ENCODE measurements around the gene CPSF7.
"Not testable (repeated sequence)": the region's sequence is repeated elsewhere in the genome, so short reads cannot be mapped to it uniquely, and the experiment has no call there.

Gene CPSF7

GRCh38 chr11:61437496-61437895, 7.7 kb upstream of the CPSF7 start:
- no peak for DNase-seq

GRCh38 chr11:61430839-61431238, 1.1 kb upstream of the CPSF7 start:
- DNase-seq = not testable (repeated sequence)

- peak; percentile 79 for DNase-seq
These were observed 457 bp downstream of the CPSF7 start for GRCh38 chr11:61429346-61429690.

- DNase-seq = no peak
These were observed 4.2 kb downstream of the CPSF7 start for GRCh38 chr11:61425367-61426131.

GRCh38 chr11:61422226-61422625, 7.5 kb downstream of the CPSF7 start:
- DNase-seq = no peak

GRCh38 chr11:61418136-61418535, 11.6 kb downstream of the CPSF7 start:
- no peak for DNase-seq

- no peak for DNase-seq
These were observed 12.1 kb downstream of the CPSF7 start for GRCh38 chr11:61417670-61418069.

GRCh38 chr11:61416941-61417340, 12.8 kb downstream of the CPSF7 start:
- DNase-seq = no peak

GRCh38 chr11:61415381-61415780, 14.4 kb downstream of the CPSF7 start:
- no peak for DNase-seq

- no peak for DNase-seq
These were observed 15.2 kb downstream of the CPSF7 start for GRCh38 chr11:61414547-61414946.

- no peak for DNase-seq
These were observed 16.3 kb downstream of the CPSF7 start for GRCh38 chr11:61413496-61413895.

- no peak for DNase-seq
These were observed 18.2 kb downstream of the CPSF7 start for GRCh38 chr11:61411589-61411988.

GRCh38 chr11:61406991-61407728, 22.6 kb downstream of the CPSF7 start:
- no peak for DNase-seq

- DNase-seq = no peak
These were observed 23.7 kb downstream of the CPSF7 start for GRCh38 chr11:61406067-61406466.

GRCh38 chr11:61404641-61405040, 25.1 kb downstream of the CPSF7 start:
- no peak for DNase-seq

- DNase-seq = no peak
These were observed 25.7 kb downstream of the CPSF7 start for GRCh38 chr11:61404103-61404502.

GRCh38 chr11:61403658-61404057, 26.1 kb downstream of the CPSF7 start:
- no peak for DNase-seq

GRCh38 chr11:61401573-61401972, 28.2 kb downstream of the CPSF7 start:
- DNase-seq = no peak

GRCh38 chr11:61401173-61401572, 28.6 kb downstream of the CPSF7 start:
- no peak for DNase-seq

- DNase-seq = peak; percentile 21
These were observed 36.7 kb downstream of the CPSF7 start for GRCh38 chr11:61392981-61393595.

- no peak for DNase-seq
These were observed 39.6 kb downstream of the CPSF7 start for GRCh38 chr11:61390161-61390560.

GRCh38 chr11:61384271-61385242, 45.2 kb downstream of the CPSF7 start:
- DNase-seq = no peak

- DNase-seq = not testable (repeated sequence)
These were observed 45.9 kb downstream of the CPSF7 start for GRCh38 chr11:61383859-61384258.

Measured in CD4-positive, alpha-beta T cell treated with Interleukin-12 subunit alpha and Interleukin-12 subunit beta, for 1 hour (primary cell).